Measurements from ENCODE around the gene ATG9A.

Gene ATG9A

DNA sequence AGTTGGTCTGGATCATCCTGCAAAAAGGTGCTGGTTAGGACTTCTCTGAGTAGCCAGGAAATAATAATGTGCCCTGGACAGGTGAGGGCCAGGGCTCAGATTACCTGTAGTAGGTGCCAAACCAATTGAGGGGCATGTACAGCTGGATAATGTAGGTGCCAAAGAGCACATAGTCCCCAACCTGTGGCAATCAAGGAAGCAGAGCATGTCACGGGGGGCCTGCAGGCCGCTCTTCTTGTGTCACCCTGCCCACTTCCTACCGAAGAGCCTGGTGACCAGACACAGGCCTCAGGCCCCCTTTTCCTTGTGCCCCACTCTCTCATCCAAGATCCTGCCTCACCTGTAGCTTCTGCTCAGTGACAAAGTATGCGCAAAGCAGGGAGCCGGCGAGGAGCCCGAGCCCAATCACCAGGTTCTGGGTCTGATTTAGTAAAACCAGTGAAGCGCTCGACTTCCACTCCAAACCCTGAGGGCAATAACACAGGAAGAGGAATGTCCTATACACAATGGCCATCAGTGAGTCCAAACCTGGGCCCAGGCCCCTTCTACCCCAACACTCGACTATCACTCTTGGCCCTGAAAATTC, 15.9 kb downstream of the ATG9A start:
- peaks cover 6% of the 10 kb centered on the region for H3K4me1 ChIP-seq (ENCODE audit: control insufficient read depth, insufficient read depth, low read length)
- H3K4me3 ChIP-seq (ENCODE audit: low read length), result no peak overlapping the region
- peaks cover 24% of the 10 kb centered on the region for H3K36me3 ChIP-seq (ENCODE audit: control insufficient read depth, insufficient read depth, low read length)
- no peak for DNase-seq (ENCODE audit: low read depth, low spot score)
- no peaks in the 10 kb centered on the region for H3K9me3 ChIP-seq (ENCODE audit: control insufficient read depth, insufficient read depth, low read length)
- no peaks in the 10 kb centered on the region for H3K27me3 ChIP-seq (ENCODE audit: control insufficient read depth, insufficient read depth, low read length)
- WGBS (ENCODE audit: insufficient coverage, insufficient read length), result no CpG with 5 or more reads among the region's 10 CpGs
- H3K27ac ChIP-seq (ENCODE audit: low read length), result no peak overlapping the region

DNA sequence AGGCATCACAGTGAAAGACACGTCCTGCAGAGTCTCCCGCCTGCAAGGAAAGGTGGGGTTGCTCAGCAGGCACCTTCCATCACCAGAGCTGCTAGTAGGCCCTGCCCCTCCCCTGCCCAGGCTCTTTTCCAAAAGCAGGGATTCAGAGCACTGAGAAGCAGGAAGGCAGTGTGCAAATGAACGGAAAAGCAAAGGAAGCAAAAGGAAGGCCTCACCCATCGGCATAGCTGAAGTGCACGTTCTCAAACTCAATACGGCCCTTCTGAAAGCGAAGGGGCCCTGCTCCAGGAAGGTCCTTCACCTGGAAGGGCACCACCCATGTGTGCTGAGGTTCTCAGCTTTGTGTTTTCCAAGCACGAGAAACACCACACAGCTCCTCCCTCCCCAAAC, 16.4 kb downstream of the ATG9A start:
- DNase-seq (ENCODE audit: low read depth, low spot score), result no peak
- H3K27ac ChIP-seq (ENCODE audit: low read length), result no peak overlapping the region
- peaks cover 24% of the 10 kb centered on the region for H3K36me3 ChIP-seq (ENCODE audit: control insufficient read depth, insufficient read depth, low read length)
- H3K27me3 ChIP-seq (ENCODE audit: control insufficient read depth, insufficient read depth, low read length), result no peaks in the 10 kb centered on the region
- peaks cover 5% of the 10 kb centered on the region for H3K4me1 ChIP-seq (ENCODE audit: control insufficient read depth, insufficient read depth, low read length)
- H3K9me3 ChIP-seq (ENCODE audit: control insufficient read depth, insufficient read depth, low read length), result no peaks in the 10 kb centered on the region
- H3K4me3 ChIP-seq (ENCODE audit: low read length), result no peak overlapping the region
- WGBS (ENCODE audit: insufficient coverage, insufficient read length), result no CpG with 5 or more reads among the region's 8 CpGs

DNA sequence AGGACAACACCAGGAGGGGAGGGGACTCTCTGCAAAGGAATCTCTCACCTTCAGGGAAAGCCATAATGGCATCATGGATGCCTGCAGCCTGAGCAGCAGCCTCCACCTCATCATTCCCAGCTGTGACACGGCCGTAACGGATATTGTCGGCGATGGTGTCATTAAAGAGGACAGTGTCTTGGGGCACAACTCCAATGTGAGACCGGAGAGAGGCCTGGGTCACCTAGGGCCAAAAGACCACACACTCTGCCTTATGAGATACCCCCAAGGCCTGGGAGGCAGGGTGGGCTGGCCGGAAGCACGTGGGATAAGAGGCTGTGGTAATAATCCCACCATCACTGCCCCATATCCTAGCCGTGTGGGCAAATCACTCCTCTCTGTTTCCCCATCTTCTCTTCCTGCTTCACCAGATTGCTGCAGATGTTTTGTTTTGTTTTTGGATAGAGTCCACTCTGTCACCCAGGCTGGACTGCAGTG, 18.5 kb downstream of the ATG9A start:
- WGBS (ENCODE audit: insufficient coverage, insufficient read length), result no CpG with 5 or more reads among the region's 9 CpGs
- no peak for DNase-seq (ENCODE audit: low read depth, low spot score)
- H3K4me1 ChIP-seq (ENCODE audit: control insufficient read depth, insufficient read depth, low read length), result 0 out of 2 replicates have a peak, but pooled peaks cover 1% of the 10 kb centered on the region
- H3K4me3 ChIP-seq (ENCODE audit: low read length), result no peak overlapping the region
- H3K9me3 ChIP-seq (ENCODE audit: control insufficient read depth, insufficient read depth, low read length), result no peaks in the 10 kb centered on the region
- H3K27me3 ChIP-seq (ENCODE audit: control insufficient read depth, insufficient read depth, low read length), result no peaks in the 10 kb centered on the region
- H3K36me3 ChIP-seq (ENCODE audit: control insufficient read depth, insufficient read depth, low read length), result peaks cover 24% of the 10 kb centered on the region
- no peak overlapping the region for H3K27ac ChIP-seq (ENCODE audit: low read length)

DNA sequence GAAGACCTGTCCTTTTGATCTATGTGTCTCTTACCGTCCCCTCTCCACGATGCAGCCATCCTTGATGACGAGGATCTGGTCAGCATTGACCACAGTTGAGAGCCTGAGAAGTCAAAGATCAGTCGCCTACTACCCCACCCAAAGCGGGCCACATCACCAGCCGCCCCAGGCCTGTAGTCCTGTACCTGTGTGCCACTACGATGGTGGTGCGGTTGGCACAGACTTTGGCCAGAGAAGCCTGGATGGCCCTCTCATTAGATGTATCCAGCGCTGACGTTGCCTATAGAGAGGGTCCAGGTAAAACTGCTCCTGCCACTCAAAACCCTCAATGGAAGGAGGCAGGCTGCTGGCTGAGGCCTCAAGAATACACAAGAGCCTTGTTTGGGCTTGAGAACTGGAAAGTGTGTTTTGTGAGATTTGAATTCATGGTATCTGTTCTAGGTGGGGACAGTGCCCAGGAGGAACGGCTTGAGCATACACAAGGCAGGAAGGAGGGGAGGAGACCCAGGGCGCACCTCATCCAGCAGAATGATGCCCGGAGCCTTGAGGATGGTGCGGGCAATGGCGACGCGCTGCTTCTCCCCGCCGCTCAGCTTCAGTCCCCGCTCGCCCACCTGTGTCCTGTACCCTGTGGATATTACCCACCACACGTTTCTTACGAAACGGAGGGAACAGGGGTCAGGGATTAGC, 19.1 kb downstream of the ATG9A start:
- Histone ChIP-seq H3K9me3 (ENCODE audit: control insufficient read depth, insufficient read depth, low read length) (no peaks in the 10 kb centered on the region), H3K27ac (ENCODE audit: low read length) (no peak overlapping the region), H3K4me1 (ENCODE audit: control insufficient read depth, insufficient read depth, low read length) (0 out of 2 replicates have a peak, but pooled peaks cover 1% of the 10 kb centered on the region), H3K27me3 (ENCODE audit: control insufficient read depth, insufficient read depth, low read length) (no peaks in the 10 kb centered on the region), H3K36me3 (ENCODE audit: control insufficient read depth, insufficient read depth, low read length) (peaks cover 24% of the 10 kb centered on the region), H3K4me3 (ENCODE audit: low read length) (no peak overlapping the region)
- DNase-seq (ENCODE audit: low read depth, low spot score), result no peak
- no CpG with 5 or more reads among the region's 24 CpGs for WGBS (ENCODE audit: insufficient coverage, insufficient read length)

DNA sequence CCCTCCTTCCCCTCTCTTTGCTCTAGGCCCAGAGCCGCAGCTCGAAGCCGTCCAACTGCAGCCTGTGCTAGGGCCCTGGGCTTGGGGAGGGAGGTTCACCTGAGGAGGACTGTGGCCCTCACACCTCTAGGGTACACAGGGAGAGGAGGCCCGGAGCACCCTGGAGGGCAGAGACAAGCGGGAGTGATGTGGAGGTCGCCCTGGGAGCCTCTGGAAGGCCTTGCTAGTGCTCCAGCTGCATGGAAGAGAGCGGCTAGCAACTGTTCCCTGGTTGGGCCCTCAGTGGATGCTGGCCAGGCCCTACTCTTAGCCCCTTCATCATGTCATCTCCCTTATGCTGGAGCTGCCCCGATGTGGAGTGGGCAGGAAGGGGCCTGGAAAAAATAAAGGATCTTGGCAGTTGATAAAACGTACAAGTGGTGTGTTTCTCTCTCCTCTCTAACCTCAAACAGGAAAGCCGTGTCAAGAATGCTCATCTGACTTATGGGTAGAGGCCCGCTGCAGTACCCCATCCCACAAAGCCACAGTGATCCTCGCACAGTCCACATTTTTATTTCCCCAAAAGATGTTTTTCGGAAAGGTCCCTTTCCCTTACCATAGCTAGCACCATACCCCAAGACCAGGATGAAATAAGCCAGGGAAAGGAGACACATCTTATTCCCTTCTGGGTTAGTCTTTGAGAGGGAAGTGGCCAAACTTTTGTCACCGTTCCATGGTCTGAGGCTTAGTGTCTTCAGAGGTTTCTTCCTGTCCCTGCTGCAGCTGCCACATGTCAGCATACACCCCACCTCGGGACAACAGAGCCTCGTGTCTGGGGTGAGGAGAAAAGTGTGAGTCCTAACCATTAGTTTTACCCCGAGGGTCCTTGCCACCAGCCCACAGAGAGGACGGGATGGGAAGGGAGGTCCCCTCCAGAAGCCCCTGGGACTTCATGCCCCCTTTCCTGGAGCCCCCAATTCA, 19.9 kb downstream of the ATG9A start:
- no peak for DNase-seq (ENCODE audit: low read depth, low spot score)
- H3K4me3 ChIP-seq (ENCODE audit: low read length), result no peak overlapping the region
- no peak overlapping the region for H3K27ac ChIP-seq (ENCODE audit: low read length)
- H3K36me3 ChIP-seq (ENCODE audit: control insufficient read depth, insufficient read depth, low read length), result peaks cover 21% of the 10 kb centered on the region
- no peaks in the 10 kb centered on the region for H3K27me3 ChIP-seq (ENCODE audit: control insufficient read depth, insufficient read depth, low read length)
- no peaks in the 10 kb centered on the region for H3K9me3 ChIP-seq (ENCODE audit: control insufficient read depth, insufficient read depth, low read length)
- WGBS (ENCODE audit: insufficient coverage, insufficient read length), result no CpG with 5 or more reads among the region's 18 CpGs
- 0 out of 2 replicates have a peak, but pooled peaks cover 1% of the 10 kb centered on the region for H3K4me1 ChIP-seq (ENCODE audit: control insufficient read depth, insufficient read depth, low read length)

DNA sequence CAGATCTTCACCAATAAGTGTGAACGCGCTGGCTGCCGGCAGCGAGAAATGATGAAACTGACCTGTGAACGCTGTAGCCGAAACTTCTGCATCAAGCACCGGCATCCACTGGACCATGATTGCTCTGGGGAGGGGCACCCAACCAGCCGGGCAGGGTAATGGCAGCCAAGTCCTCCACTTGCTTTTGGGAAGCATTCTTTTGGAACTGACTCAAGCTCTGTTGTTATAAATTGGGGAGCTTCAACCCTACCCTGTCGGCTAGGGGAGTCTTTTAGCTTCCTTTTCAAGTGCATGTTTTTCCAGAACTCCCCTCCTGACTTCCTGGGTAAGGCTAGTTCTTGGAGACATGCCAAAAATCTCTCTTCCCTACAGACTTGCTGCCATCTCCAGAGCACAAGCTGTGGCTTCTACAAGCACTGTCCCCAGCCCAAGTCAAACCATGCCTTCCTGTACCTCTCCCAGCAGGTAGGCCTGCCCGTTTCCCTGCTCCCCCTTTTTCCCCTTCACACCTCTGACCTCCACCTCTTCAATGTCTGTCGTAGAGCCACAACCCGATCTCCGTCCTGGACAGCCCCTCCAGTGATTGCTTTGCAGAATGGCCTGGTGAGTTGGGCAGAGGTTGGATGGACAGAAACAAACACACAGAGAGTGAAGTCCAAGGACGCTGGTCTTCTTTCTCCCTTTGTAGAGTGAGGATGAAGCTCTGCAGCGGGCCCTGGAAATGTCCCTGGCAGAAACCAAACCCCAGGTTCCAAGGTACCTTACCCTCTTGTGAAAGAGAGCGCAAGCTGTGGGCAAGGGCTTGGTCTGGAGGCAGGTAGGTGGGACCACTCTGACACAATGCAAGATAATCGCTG, 21.3 kb downstream of the ATG9A start:
- no peaks in the 10 kb centered on the region for H3K9me3 ChIP-seq (ENCODE audit: control insufficient read depth, insufficient read depth, low read length)
- no peak overlapping the region for H3K27ac ChIP-seq (ENCODE audit: low read length)
- H3K4me1 ChIP-seq (ENCODE audit: control insufficient read depth, insufficient read depth, low read length), result 0 out of 2 replicates have a peak, but pooled peaks cover 1% of the 10 kb centered on the region
- H3K4me3 ChIP-seq (ENCODE audit: low read length), result no peak overlapping the region
- peaks cover 13% of the 10 kb centered on the region for H3K36me3 ChIP-seq (ENCODE audit: control insufficient read depth, insufficient read depth, low read length)
- DNase-seq (ENCODE audit: low read depth, low spot score), result no peak
- WGBS (ENCODE audit: insufficient coverage, insufficient read length), result no CpG with 5 or more reads among the region's 17 CpGs
- no peaks in the 10 kb centered on the region for H3K27me3 ChIP-seq (ENCODE audit: control insufficient read depth, insufficient read depth, low read length)

DNA sequence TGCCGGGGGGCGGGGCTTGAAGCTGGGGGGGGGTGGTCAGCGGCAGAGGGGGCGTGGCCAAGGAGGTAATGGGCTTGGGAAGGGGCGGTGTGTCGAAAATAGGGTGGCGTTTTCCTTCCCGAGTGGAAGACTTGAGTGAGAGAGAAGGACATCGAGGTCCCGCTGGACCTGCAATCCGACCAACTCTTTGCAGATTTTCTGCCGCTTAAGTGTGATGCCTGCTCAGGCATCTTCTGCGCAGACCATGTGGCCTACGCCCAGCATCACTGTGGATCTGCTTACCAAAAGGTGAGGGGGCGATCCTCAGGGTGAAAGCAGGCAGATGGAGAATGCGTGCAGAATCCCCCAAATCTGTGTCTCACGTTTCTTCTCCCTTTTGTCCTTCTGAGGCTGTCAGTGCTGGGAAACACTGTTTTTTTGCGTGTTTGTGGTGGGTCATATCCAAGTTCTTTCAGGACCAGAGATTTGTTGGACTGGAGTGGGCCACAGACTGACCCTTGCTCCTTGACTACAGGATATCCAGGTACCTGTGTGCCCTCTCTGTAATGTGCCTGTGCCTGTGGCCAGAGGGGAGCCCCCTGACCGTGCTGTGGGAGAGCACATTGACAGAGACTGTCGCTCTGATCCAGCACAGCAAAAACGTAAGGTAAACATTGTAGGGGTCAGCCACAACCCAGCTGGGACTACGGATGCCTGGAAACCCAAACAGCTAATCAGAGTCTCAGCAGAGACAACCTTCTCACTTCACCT, 22.1 kb downstream of the ATG9A start:
- no peaks in the 10 kb centered on the region for H3K27me3 ChIP-seq (ENCODE audit: control insufficient read depth, insufficient read depth, low read length)
- no peak for DNase-seq (ENCODE audit: low read depth, low spot score)
- H3K4me1 ChIP-seq (ENCODE audit: control insufficient read depth, insufficient read depth, low read length), result 0 out of 2 replicates have a peak, but pooled peaks cover 1% of the 10 kb centered on the region
- H3K27ac ChIP-seq (ENCODE audit: low read length), result no peak overlapping the region
- WGBS (ENCODE audit: insufficient coverage, insufficient read length), result no CpG with 5 or more reads among the region's 22 CpGs
- H3K4me3 ChIP-seq (ENCODE audit: low read length), result peak overlapping the region; percentile 43; the same call in 1 of the 2 replicates
- peaks cover 9% of the 10 kb centered on the region for H3K36me3 ChIP-seq (ENCODE audit: control insufficient read depth, insufficient read depth, low read length)
- H3K9me3 ChIP-seq (ENCODE audit: control insufficient read depth, insufficient read depth, low read length), result no peaks in the 10 kb centered on the region

DNA sequence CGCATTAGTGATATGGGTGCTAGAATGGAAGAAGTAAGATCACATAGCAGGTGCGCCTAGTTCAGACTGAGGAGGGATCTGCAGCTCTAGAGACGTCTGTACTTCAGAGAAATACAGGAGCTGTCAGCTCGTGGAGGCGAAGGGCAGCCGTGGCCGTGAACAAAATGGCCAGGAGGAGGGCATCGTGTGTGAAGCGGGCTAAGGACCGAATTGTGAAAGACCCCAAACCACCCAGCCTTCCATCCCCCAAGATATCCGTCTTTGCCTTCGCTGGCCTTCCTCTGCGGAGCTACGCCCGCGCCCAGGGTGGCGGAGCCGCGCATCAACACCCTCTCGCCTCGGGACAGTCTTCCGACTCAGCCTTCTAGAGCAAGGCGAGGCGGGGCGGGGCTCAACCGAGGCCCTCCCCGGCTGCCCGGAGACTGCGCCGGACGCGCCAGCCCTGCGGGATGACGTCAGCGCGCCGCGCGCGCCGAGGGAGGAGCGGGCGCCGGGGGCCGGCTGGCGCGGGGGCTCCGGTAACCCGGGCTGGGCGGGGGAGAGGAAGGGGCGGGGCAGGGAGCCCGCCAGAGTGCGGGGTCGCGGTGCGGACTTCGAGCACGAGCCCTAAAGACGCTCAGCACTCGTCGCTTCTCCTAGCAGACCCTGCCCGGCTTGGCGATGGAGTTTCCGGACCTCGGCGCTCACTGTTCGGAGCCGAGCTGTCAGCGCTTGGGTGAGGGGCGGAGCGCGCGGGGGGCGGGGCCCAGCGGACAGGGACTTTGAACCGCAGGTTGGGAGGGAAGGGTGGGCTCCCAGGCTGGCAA, 22.9 kb downstream of the ATG9A start, which contains the start of gene ZFAND2B:
TSS of gene ZFAND2B (plus strand) at position 455 of the 806 bp plus-strand sequence. CDS start at position 661, 206 bp downstream.
- no CpG with 5 or more reads among the region's 76 CpGs for WGBS (ENCODE audit: insufficient coverage, insufficient read length)
- no peak for DNase-seq (ENCODE audit: low read depth, low spot score)
- Histone ChIP-seq H3K9me3 (ENCODE audit: control insufficient read depth, insufficient read depth, low read length) (no peaks in the 10 kb centered on the region), H3K4me1 (ENCODE audit: control insufficient read depth, insufficient read depth, low read length) (0 out of 2 replicates have a peak, but pooled peaks cover 1% of the 10 kb centered on the region), H3K36me3 (ENCODE audit: control insufficient read depth, insufficient read depth, low read length) (peaks cover 7% of the 10 kb centered on the region), H3K27ac (ENCODE audit: low read length) (no peak within 1 kb of the TSS), H3K4me3 (ENCODE audit: low read length) (peak within 1 kb of the TSS; percentile 73; the same call in 1 of the 2 replicates), H3K27me3 (ENCODE audit: control insufficient read depth, insufficient read depth, low read length) (no peaks in the 10 kb centered on the region)

DNA sequence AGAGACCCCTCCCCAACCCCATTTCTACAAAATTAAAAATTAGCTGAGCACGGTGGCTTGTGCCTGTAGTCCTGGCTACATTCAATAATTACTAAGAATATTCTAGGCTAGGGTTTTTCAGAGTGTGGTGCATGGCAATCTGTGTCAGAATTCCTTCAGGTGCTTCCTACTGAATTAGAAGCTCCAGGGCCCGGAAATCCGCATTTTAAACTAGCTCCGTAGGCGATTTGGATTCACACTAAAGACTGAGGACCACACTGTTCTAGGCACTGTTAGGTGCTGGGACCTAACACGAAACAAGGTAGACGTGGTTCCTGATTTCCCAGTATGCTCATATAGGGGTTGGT, 23.5 kb downstream of the ATG9A start:
- H3K36me3 ChIP-seq (ENCODE audit: control insufficient read depth, insufficient read depth, low read length), result peaks cover 4% of the 10 kb centered on the region
- no CpG with 5 or more reads among the region's 7 CpGs for WGBS (ENCODE audit: insufficient coverage, insufficient read length)
- H3K27me3 ChIP-seq (ENCODE audit: control insufficient read depth, insufficient read depth, low read length), result no peaks in the 10 kb centered on the region
- H3K9me3 ChIP-seq (ENCODE audit: control insufficient read depth, insufficient read depth, low read length), result no peaks in the 10 kb centered on the region
- no peak for DNase-seq (ENCODE audit: low read depth, low spot score)
- no peak overlapping the region for H3K27ac ChIP-seq (ENCODE audit: low read length)
- peak overlapping the region; percentile 73; the same call in 1 of the 2 replicates for H3K4me3 ChIP-seq (ENCODE audit: low read length)
- H3K4me1 ChIP-seq (ENCODE audit: control insufficient read depth, insufficient read depth, low read length), result 0 out of 2 replicates have a peak, but pooled peaks cover 1% of the 10 kb centered on the region

Measured in iPS DF 6.9 (cell line).